Chondrocyte (in vitro differentiated cells): ENCODE results near the gene CPEB4. TPM values are rescaled to one million over a fixed set of nuclear protein-coding genes. Genes with fewer than 3 reads are reported as not detected.

ENCODE experiments used
- DNase-seq: peaks from one replicate; pipeline ENCODE4 v3.0.0; 2021; ENCODE audit warnings: mixed read lengths, low spot score
- H3K27ac Mint-ChIP-seq: one replicate; pipeline ENCODE4 v1.8.0; 2021; ENCODE audit warnings: mild to moderate bottlenecking, moderate library complexity, mixed read lengths; ENCODE audit not compliant: unreplicated experiment
- H3K27me3 Mint-ChIP-seq: 2 replicates; pipeline ENCODE4 v1.8.0; 2021; ENCODE audit warnings: low read depth, mixed read lengths
- H3K36me3 Mint-ChIP-seq: 2 replicates; pipeline ENCODE4 v1.8.0; 2021; ENCODE audit warnings: low read depth, mixed read lengths
- H3K4me1 Mint-ChIP-seq: 2 replicates; pipeline ENCODE4 v1.8.0; 2021; ENCODE audit warnings: low read depth, mild to moderate bottlenecking, mixed read lengths
- H3K4me3 Mint-ChIP-seq: one replicate; pipeline ENCODE4 v1.8.0; 2021; ENCODE audit warnings: mild to moderate bottlenecking, moderate library complexity, mixed read lengths; ENCODE audit not compliant: unreplicated experiment
- H3K9me3 Mint-ChIP-seq: 2 replicates; pipeline ENCODE4 v1.8.0; 2021; ENCODE audit warnings: low read depth, mixed read lengths
- total RNA-seq: library from RNA; stranded (reverse); gene quantifications from 3 replicates; pipeline ENCODE4 v1.2.1, GENCODE V29; 2021
- TF ChIP-seq, protein P1 (sequence below): fragments of 200-600 bp; sonication (generic); IDR thresholded peaks from 2 replicates; pipeline ENCODE4 v1.5.0; 2021; ENCODE audit warnings: antibody characterized with exemption, mild to moderate bottlenecking, moderate library complexity

CPEB4 gene
- total RNA-seq, 1 donor from 2014 or later, result 27.1 TPM

DNA sequence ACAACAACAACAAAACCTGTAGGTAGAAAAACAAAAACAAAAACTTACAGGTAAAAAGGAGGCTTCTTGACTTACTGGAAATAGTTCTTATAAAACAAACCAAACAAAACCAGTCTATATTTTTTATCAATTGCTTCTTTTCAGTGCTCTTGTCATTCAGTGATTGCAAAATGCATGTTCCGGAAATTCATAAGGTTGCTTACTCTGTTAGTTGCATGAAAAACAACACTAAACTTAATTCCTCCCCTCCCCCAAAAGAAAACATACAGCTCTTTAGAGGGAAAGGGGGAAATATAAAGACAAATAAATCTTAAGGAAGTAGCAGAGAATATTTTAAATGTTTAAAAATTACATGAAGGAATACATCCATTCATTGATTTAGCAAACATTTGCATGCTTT is 19.1 kb downstream of the CPEB4 start:
- TF ChIP-seq, protein P1, sequence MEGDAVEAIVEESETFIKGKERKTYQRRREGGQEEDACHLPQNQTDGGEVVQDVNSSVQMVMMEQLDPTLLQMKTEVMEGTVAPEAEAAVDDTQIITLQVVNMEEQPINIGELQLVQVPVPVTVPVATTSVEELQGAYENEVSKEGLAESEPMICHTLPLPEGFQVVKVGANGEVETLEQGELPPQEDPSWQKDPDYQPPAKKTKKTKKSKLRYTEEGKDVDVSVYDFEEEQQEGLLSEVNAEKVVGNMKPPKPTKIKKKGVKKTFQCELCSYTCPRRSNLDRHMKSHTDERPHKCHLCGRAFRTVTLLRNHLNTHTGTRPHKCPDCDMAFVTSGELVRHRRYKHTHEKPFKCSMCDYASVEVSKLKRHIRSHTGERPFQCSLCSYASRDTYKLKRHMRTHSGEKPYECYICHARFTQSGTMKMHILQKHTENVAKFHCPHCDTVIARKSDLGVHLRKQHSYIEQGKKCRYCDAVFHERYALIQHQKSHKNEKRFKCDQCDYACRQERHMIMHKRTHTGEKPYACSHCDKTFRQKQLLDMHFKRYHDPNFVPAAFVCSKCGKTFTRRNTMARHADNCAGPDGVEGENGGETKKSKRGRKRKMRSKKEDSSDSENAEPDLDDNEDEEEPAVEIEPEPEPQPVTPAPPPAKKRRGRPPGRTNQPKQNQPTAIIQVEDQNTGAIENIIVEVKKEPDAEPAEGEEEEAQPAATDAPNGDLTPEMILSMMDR, result no peak
- Mint-ChIP-seq H3K36me3 (peaks cover 5% of the 10 kb centered on the region), H3K9me3 (no peaks in the 10 kb centered on the region), H3K4me3 (no peak overlapping the region), H3K27me3 (no peaks in the 10 kb centered on the region), H3K27ac (no peak overlapping the region), H3K4me1 (peaks cover 39% of the 10 kb centered on the region)
- no peak for DNase-seq

GRCh38 chr5:173907686-173908371 is 19.7 kb downstream of the CPEB4 start:
- Mint-ChIP-seq H3K36me3 (peaks cover 5% of the 10 kb centered on the region), H3K27ac (no peak overlapping the region), H3K4me1 (peaks cover 33% of the 10 kb centered on the region), H3K9me3 (no peaks in the 10 kb centered on the region), H3K27me3 (no peaks in the 10 kb centered on the region), H3K4me3 (no peak overlapping the region)
- TF ChIP-seq, protein P1, result no peak
- DNase-seq, result no peak

DNA sequence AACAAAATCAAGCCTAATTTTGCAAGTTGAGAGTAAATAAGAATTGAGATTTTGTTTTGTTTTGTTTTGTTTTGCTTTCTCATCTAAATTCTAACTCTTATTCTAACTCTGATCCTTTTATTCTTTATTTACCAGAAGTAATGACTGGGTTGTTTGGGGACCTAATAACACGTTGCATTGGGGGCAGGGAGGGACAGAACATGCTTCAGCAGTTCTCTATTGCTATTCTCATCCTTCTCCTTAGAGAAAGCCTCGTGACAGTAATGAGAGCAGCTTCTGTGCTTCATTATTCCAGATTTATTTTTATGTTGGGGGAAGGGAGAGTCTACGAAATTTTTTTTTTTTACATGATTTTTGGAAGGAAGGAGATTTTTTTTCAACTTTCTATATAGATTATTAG is 21.1 kb downstream of the CPEB4 start:
- Mint-ChIP-seq H3K4me1 (peaks cover 27% of the 10 kb centered on the region), H3K9me3 (no peaks in the 10 kb centered on the region), H3K36me3 (peaks cover 5% of the 10 kb centered on the region), H3K27me3 (no peaks in the 10 kb centered on the region), H3K27ac (no peak overlapping the region), H3K4me3 (no peak overlapping the region)
- TF ChIP-seq, protein P1, result no peak
- no peak for DNase-seq

- Mint-ChIP-seq H3K27me3 (no peaks in the 10 kb centered on the region), H3K36me3 (peaks cover 5% of the 10 kb centered on the region), H3K9me3 (no peaks in the 10 kb centered on the region), H3K4me3 (no peak overlapping the region), H3K4me1 (peaks cover 28% of the 10 kb centered on the region), H3K27ac (no peak overlapping the region)
- TF ChIP-seq, protein P1, result no peak
- DNase-seq, result no peak
These were observed 22.1 kb downstream of the CPEB4 start for GRCh38 chr5:173910215-173910614.

GRCh38 chr5:173911623-173912022 is 23.5 kb downstream of the CPEB4 start:
- Mint-ChIP-seq H3K27me3 (no peaks in the 10 kb centered on the region), H3K4me1 (peaks cover 29% of the 10 kb centered on the region), H3K9me3 (no peaks in the 10 kb centered on the region), H3K27ac (no peak overlapping the region), H3K36me3 (peaks cover 5% of the 10 kb centered on the region), H3K4me3 (no peak overlapping the region)
- DNase-seq, result no peak
- TF ChIP-seq, protein P1, result no peak
